ENCODE data around the gene MED12. TPM values are rescaled to one million over a fixed set of nuclear protein-coding genes. Genes with fewer than 3 reads are reported as not detected.

Gene MED12
- total RNA-seq, 2 experiments from 2014 or later: 23.1 to 31.1 TPM

- Histone ChIP-seq H3K27ac (ENCODE audit: low read depth, low read length, poor library complexity, severe bottlenecking) (no peak overlapping the region), H3K9me2 (ENCODE audit: insufficient read depth, low read length) (no peaks in the 10 kb centered on the region), H2AFZ (ENCODE audit: low read length) (no peak overlapping the region), H3K4me2 (ENCODE audit: low read length) (no peak overlapping the region), H3K36me3 (ENCODE audit: insufficient read depth, low read length) (no peaks in the 10 kb centered on the region), H3K4me3 (ENCODE audit: low read depth, low read length, poor library complexity, severe bottlenecking) (no peak overlapping the region), H3K79me2 (ENCODE audit: insufficient read depth, low read depth, low read length) (no peaks in the 10 kb centered on the region), H4K20me1 (ENCODE audit: insufficient read depth, low read length) (no peaks in the 10 kb centered on the region), H3K4me1 (ENCODE audit: insufficient read depth, low read length, poor library complexity, severe bottlenecking) (no peaks in the 10 kb centered on the region), H3K9me3 (ENCODE audit: low read length) (no peaks in the 10 kb centered on the region)
- ChIA-PET POLR2A (no interaction called here), CTCF (ENCODE audit: unreplicated experiment) (no interaction called here)
- no TSS peak for BruUV-seq (replicated peaks)
- TF ChIP-seq EZH2phosphoT487 (IDR thresholded peaks at IDR 0.05; ENCODE audit: borderline replicate concordance, low read depth, low read length) (no peak), CTCF (conservative IDR thresholded peaks at IDR 0.05; ENCODE audit: low read length) (no peak)
- no peak for DNase-seq (ENCODE audit: low spot score)
- intact Hi-C loops (cut with micrococcal nuclease; ENCODE audit: unreplicated experiment): no loop called here
Measured at GRCh38 chrX:71151366-71151765, 33.0 kb downstream of the MED12 start.

- intact Hi-C loops (cut with micrococcal nuclease; ENCODE audit: unreplicated experiment): no loop called here
Measured at GRCh38 chrX:71154196-71154595, 35.8 kb downstream of the MED12 start.

GRCh38 chrX:71154641-71155040 is 36.2 kb downstream of the MED12 start:
- no peaks in the 10 kb centered on the region for H3K9me3 ChIP-seq (ENCODE audit: low read length)
- POLR2A ChIA-PET: no interaction called here
- no peak overlapping the region for H3K4me2 ChIP-seq (ENCODE audit: low read length)
- intact Hi-C loops (cut with micrococcal nuclease; ENCODE audit: unreplicated experiment): no loop called here
- H3K79me2 ChIP-seq (ENCODE audit: insufficient read depth, low read depth, low read length): no peaks in the 10 kb centered on the region
- DNase-seq (ENCODE audit: low spot score): no peak
- no peaks in the 10 kb centered on the region for H3K36me3 ChIP-seq (ENCODE audit: insufficient read depth, low read length)
- CTCF ChIA-PET (ENCODE audit: unreplicated experiment): no interaction called here
- no peak overlapping the region for H3K27ac ChIP-seq (ENCODE audit: low read depth, low read length, poor library complexity, severe bottlenecking)
- H3K4me3 ChIP-seq (ENCODE audit: low read depth, low read length, poor library complexity, severe bottlenecking): no peak overlapping the region
- no peaks in the 10 kb centered on the region for H3K4me1 ChIP-seq (ENCODE audit: insufficient read depth, low read length, poor library complexity, severe bottlenecking)
- H3K9me2 ChIP-seq (ENCODE audit: insufficient read depth, low read length): no peaks in the 10 kb centered on the region
- no TSS peak for BruUV-seq (replicated peaks)
- H4K20me1 ChIP-seq (ENCODE audit: insufficient read depth, low read length): no peaks in the 10 kb centered on the region
- H2AFZ ChIP-seq (ENCODE audit: low read length): no peak overlapping the region
- no peak for TF ChIP-seq CTCF (conservative IDR thresholded peaks at IDR 0.05; ENCODE audit: low read length)
- no peak for TF ChIP-seq EZH2phosphoT487 (IDR thresholded peaks at IDR 0.05; ENCODE audit: borderline replicate concordance, low read depth, low read length)

More at GRCh38 chrX:71154196-71154595, 35.8 kb downstream of the MED12 start:
- Histone ChIP-seq H3K4me3 (ENCODE audit: low read depth, low read length, poor library complexity, severe bottlenecking) (no peak overlapping the region), H3K9me2 (ENCODE audit: insufficient read depth, low read length) (no peaks in the 10 kb centered on the region), H2AFZ (ENCODE audit: low read length) (no peak overlapping the region), H3K27ac (ENCODE audit: low read depth, low read length, poor library complexity, severe bottlenecking) (no peak overlapping the region), H3K9me3 (ENCODE audit: low read length) (no peaks in the 10 kb centered on the region), H3K4me2 (ENCODE audit: low read length) (no peak overlapping the region), H3K79me2 (ENCODE audit: insufficient read depth, low read depth, low read length) (no peaks in the 10 kb centered on the region), H3K36me3 (ENCODE audit: insufficient read depth, low read length) (no peaks in the 10 kb centered on the region), H4K20me1 (ENCODE audit: insufficient read depth, low read length) (no peaks in the 10 kb centered on the region), H3K4me1 (ENCODE audit: insufficient read depth, low read length, poor library complexity, severe bottlenecking) (no peaks in the 10 kb centered on the region)
- DNase-seq (ENCODE audit: low spot score): no peak
- ChIA-PET CTCF (ENCODE audit: unreplicated experiment) (no interaction called here), POLR2A (no interaction called here)
- BruUV-seq (replicated peaks): no TSS peak
- TF ChIP-seq EZH2phosphoT487 (IDR thresholded peaks at IDR 0.05; ENCODE audit: borderline replicate concordance, low read depth, low read length) (no peak), CTCF (conservative IDR thresholded peaks at IDR 0.05; ENCODE audit: low read length) (no peak)
